Activated CD8-positive, alpha-beta T cell treated with anti-CD3 and anti-CD28 coated beads, Interleukin-2, amount 10 ng/mL, durations not matched to agents 7 days and 5 days (primary cell): ENCODE data around the gene NDRG3. TPM values are rescaled to one million over a fixed set of nuclear protein-coding genes. Genes with fewer than 3 reads are reported as not detected.
A peak's percentile ranks its signal among the peaks of the same experiment; 100 is the strongest.

Experiments
- ATAC-seq: fragments of 150-1000 bp; cut with Tn5 transposase; one replicate; pipeline ENCODE4 v1.10.0; 2021; ENCODE audit warnings: moderate library complexity
- CTCF ChIA-PET: fragments of 350-600 bp; sonication (Branson Sonifier 250); formaldehyde crosslinking; loops from one replicate; lab custom pipeline; 2021; ENCODE audit warnings: antibody characterized with exemption; lab: Charles Lee
- POLR2A ChIA-PET: fragments of 350-600 bp; sonication (Branson Sonifier 250); formaldehyde crosslinking; loops from one replicate; lab custom pipeline; 2021; ENCODE audit warnings: antibody characterized with exemption; lab: Charles Lee
- DNase-seq: peaks from one replicate; pipeline ENCODE4 v3.0.0-alpha.2; 2020
- H3K27ac Mint-ChIP-seq: one replicate; pipeline ENCODE4 v1.8.0; 2021; ENCODE audit warnings: mild to moderate bottlenecking, mixed read lengths
- H3K27me3 Mint-ChIP-seq: one replicate; pipeline ENCODE4 v1.8.0; 2021; ENCODE audit warnings: low read depth, mixed read lengths
- H3K36me3 Mint-ChIP-seq: one replicate; pipeline ENCODE4 v1.8.0; 2021; ENCODE audit warnings: low read depth, mixed read lengths
- H3K4me1 Mint-ChIP-seq: one replicate; pipeline ENCODE4 v1.8.0; 2021; ENCODE audit warnings: low read depth, mixed read lengths
- H3K4me3 Mint-ChIP-seq: one replicate; pipeline ENCODE4 v1.8.0; 2021; ENCODE audit warnings: mild to moderate bottlenecking, mixed read lengths
- H3K9me3 Mint-ChIP-seq: one replicate; pipeline ENCODE4 v1.8.0; 2022; ENCODE audit warnings: mixed read lengths; ENCODE audit not compliant: insufficient read depth
- total RNA-seq, 2 experiments: library from RNA; stranded (reverse); gene quantifications; one replicate each; pipeline ENCODE4 v1.2.3, GENCODE V29; 2021

Gene NDRG3
- total RNA-seq, 2 experiments from 2014 or later: 37.2 to 39.4 TPM

DNA sequence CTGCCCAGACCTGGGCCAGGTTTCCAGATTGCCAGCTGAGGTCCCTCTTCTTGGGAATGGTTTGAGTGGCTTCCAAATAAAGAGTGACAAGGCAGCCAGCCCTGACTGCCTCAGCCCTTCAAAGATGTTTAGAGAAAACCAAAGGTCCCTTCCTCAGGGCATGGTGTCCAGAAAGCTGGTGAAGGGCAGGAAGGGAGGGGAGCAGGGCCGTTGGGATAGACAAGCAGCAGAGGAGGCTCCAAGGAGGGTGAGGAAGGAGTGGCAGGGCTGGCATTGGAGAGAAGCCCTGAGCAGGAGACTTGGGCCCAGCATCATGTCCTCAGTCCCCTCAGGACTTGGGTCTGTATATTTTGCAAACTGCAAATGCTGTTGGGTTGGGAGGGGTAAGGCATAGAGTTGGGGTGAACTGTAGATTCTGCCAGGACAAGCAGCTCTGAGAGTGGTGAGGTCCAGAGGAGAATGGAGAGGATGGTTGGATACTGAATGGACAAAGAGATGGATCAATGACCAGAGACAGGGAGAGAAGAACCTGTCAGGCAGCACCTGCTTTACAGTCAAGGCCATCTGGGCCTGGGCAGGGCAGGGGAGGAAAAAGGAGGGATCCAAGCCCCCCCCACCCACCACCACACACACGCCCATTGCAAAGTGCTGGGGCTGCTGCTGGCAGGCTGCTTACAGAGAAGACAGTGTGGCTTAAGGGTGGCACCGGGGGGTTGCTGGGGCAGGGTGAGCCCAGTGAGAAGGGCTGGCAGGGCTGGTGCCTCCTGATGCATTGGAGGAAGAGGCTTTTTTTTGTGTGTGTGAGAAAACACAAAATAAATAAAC, 33.2 kb upstream of the NDRG3 start:
- DNase-seq (no peak), ATAC-seq (no peak)
- POLR2A ChIA-PET: interaction anchor here (1.0 kb wide), 1 partner anchor 21 kb away, joined by 3 read pairs; no protein-coding TSS in a partner anchor
- H3K36me3 Mint-ChIP-seq: no peaks in the 10 kb centered on the region
- no peak overlapping the region for H3K4me3 Mint-ChIP-seq
- no peaks in the 10 kb centered on the region for H3K9me3 Mint-ChIP-seq
- CTCF ChIA-PET: interaction anchor here (1.6 kb wide), 1 partner anchor 24 kb away, joined by 4 read pairs; no protein-coding TSS in a partner anchor
- H3K27me3 Mint-ChIP-seq: peaks cover 2% of the 10 kb centered on the region
- peaks cover 7% of the 10 kb centered on the region for H3K4me1 Mint-ChIP-seq
- no peak overlapping the region for H3K27ac Mint-ChIP-seq

DNA sequence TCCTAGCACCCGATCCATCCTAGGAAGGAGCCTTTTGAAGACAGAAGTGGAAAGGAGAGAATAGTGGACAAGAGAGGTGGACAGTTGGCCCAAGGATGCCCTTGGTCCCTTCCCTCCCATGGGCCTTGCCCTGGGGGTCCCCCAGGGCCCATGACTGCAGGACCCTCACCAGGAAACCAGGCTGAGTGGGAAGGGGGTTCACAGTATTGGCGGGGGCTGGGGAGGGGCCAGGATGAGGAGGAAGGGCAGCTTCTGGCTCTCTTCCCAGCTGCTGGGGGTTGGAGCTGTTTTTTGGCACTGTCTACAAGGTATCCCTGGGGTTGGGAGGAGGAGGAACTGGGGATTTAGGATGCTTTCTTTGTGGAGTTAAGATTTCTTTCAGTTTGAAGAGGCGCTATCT, 31.7 kb upstream of the NDRG3 start:
- Mint-ChIP-seq H3K27me3 (peaks cover 4% of the 10 kb centered on the region), H3K9me3 (no peaks in the 10 kb centered on the region), H3K4me1 (peaks cover 14% of the 10 kb centered on the region), H3K27ac (no peak overlapping the region), H3K4me3 (no peak overlapping the region), H3K36me3 (peaks cover 5% of the 10 kb centered on the region)
- POLR2A ChIA-PET: interaction anchor here (1.0 kb wide), 1 partner anchor 22 kb away, joined by 3 read pairs; no protein-coding TSS in a partner anchor
- CTCF ChIA-PET: interaction anchor here (1.6 kb wide), 1 partner anchor 23 kb away, joined by 4 read pairs; no protein-coding TSS in a partner anchor
- DNase-seq (no peak), ATAC-seq (no peak)

DNA sequence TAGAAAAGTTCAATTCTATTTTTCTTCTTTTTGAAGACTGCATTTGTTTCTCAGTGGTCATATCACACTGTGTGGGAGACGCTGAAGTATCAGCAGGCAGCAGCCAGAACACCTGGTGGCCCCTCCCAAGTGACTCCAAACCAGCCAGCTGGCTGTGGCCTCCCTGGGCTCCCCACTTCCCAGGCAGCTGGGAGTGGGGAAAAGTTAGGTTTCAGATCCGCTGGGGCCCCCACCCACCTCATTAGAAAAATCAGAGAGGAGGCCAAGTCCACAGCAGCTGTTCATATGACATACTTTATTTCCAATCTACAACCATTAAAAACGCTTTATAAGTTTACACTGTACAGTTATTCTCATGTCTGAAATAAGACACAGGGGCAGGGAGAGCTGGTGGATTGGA, 31.3 kb upstream of the NDRG3 start:
- Mint-ChIP-seq H3K4me1 (peaks cover 18% of the 10 kb centered on the region), H3K9me3 (no peaks in the 10 kb centered on the region), H3K27me3 (peaks cover 4% of the 10 kb centered on the region), H3K4me3 (no peak overlapping the region), H3K36me3 (peaks cover 5% of the 10 kb centered on the region), H3K27ac (no peak overlapping the region)
- no peak for DNase-seq
- no peak for ATAC-seq
- POLR2A ChIA-PET: no interaction called here
- CTCF ChIA-PET: interaction anchor here (0.7 to 1.6 kb wide), 2 partner anchors 22 to 59 kb away, joined by 4 read pairs; no protein-coding TSS in a partner anchor

DNA sequence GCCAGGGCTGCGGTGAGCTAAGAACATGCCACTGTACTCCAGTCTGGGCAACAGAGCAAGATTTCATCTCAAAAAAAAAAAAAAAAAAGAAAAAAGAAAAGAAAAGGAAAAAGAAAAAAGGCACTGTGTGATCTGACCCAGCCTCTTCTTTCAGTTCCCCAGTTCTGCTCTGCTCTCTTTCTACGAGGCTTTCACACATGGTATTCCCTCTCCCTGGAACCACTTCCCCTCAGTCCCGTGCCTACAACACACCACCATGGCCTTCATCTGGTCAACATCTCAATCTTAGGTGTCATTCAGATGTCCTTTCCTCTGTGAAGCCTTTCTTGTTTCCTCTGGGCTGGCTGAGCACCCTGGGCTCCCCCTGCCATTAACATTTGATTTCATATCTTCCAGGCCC, 29.9 kb upstream of the NDRG3 start:
- H3K27me3 Mint-ChIP-seq: peaks cover 4% of the 10 kb centered on the region
- no peak overlapping the region for H3K27ac Mint-ChIP-seq
- H3K36me3 Mint-ChIP-seq: peaks cover 10% of the 10 kb centered on the region
- CTCF ChIA-PET: no interaction called here
- H3K9me3 Mint-ChIP-seq: no peaks in the 10 kb centered on the region
- H3K4me3 Mint-ChIP-seq: no peak overlapping the region
- peaks cover 31% of the 10 kb centered on the region for H3K4me1 Mint-ChIP-seq
- DNase-seq (no peak), ATAC-seq (no peak)
- POLR2A ChIA-PET: interaction anchor here (0.6 kb wide), 1 partner anchor 21 kb away, joined by 4 read pairs; no protein-coding TSS in a partner anchor

DNA sequence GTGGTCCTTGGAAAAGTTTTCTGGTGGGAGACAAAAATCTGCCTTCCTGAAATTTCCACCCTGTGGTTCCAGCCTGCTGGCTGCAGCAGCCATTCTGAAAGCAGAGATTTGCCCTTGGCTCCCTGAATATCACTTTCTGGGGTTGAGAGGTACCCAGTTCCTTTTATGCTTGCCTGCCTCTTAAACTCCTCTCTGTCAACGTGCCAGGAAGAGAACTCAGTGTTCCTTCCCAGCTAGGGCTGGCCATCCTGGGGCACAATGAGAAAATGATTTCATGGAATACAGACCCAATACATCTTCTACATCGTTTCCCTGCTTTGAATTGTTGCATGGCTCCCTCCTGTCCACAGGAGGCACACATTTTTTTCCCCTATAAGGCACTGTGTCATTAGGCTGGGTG, 29.3 kb upstream of the NDRG3 start:
- CTCF ChIA-PET: interaction anchor here (0.9 to 3.1 kb wide), 7 partner anchors 11 to 170 kb away, joined by 4 to 16 read pairs (median 7); partner anchors contain the start of gene NDRG3
- POLR2A ChIA-PET: interaction anchor here (0.7 kb wide), 1 partner anchor 33 kb away, joined by 3 read pairs; no protein-coding TSS in a partner anchor
- peaks cover 14% of the 10 kb centered on the region for H3K36me3 Mint-ChIP-seq
- DNase-seq (no peak), ATAC-seq (no peak)
- peaks cover 4% of the 10 kb centered on the region for H3K27me3 Mint-ChIP-seq
- H3K4me3 Mint-ChIP-seq: peak overlapping the region; percentile 94
- H3K4me1 Mint-ChIP-seq: peaks cover 35% of the 10 kb centered on the region
- H3K9me3 Mint-ChIP-seq: no peaks in the 10 kb centered on the region
- H3K27ac Mint-ChIP-seq: peak overlapping the region; percentile 48

DNA sequence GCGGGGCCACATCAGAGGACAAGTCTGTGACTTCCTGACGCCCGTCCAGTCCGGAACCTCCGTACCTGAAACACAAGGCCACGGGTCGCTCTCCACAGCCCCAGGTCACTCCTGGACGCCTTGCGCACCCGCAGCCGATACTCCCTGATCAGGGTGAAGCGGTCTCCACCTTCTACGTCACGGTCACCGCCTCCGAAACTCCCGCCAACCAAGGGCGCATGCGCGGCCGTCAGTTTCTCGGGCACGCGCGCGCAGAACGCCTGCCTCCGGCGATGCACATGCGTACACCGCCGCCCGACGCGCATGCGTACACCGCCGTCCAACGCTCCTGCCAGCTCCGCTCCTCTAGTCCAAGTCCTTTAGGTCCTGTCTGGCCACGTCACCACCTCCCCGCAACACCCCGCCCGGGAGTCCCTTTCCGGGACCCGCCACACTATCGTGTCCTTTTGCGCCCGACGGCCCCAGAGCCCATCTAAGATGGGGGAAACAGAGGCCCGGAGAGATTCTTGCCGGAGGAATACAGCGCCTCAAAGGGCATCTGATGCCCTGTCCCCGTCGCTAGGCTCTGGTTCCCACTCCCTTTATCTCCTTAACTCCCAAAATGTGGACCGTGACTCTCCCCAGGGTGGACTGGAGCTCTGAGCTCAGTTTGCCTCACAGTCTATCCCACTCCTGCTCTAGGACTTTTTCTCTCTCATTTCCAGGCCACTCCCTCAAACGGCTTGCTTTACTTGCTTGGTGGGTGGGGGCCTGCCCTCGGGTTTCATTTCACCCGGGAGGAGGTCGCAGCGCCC, 27.9 kb upstream of the NDRG3 start, which contains the start of gene DSN1:
Gene DSN1 (minus strand): TSS at position 167 of the 794 bp plus-strand sequence. CDS start 2,305 bp downstream, outside the sequence.
- ChIA-PET POLR2A (interaction anchor here (0.7 to 1.2 kb wide), 7 partner anchors 18 to 405 kb away, joined by 3 to 4 read pairs (median 3); partner anchors contain the start of genes MROH8 and RPN2), CTCF (interaction anchor here (0.6 to 3.1 kb wide), 43 partner anchors 11 to 818 kb away, joined by 3 to 16 read pairs (median 5); partner anchors contain the start of genes NDRG3, RAB5IF and SLA2)
- Mint-ChIP-seq H3K36me3 (peaks cover 18% of the 10 kb centered on the region), H3K27me3 (peaks cover 2% of the 10 kb centered on the region), H3K27ac (peak within 1 kb of the TSS; percentile 96), H3K4me1 (peaks cover 41% of the 10 kb centered on the region), H3K9me3 (no peaks in the 10 kb centered on the region), H3K4me3 (peak within 1 kb of the TSS; percentile 94)
- DNase-seq (peak; percentile 98), ATAC-seq (peak; percentile 94)

DNA sequence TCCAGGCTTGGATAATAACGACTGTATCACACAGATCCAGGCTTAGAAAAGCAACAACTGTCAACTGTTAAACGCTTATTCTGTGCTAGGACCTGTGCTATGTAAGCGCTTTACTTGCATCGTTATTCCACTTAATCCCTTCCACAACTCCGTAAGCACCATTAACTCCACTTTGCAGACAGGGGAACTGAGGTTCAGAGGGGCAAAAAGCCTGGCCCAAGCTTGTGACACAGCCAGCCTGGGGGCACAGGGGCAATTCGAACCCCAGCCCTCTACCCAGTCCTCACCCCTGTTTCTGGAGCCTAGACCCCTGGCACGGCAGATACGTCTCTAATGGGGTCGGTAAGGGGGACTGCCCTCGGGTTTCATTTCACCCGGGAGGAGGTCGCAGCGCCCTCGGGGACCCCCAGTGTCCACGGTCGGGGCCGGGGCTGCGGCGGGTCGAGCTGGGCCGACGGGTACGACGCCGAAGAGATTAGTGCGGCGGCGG, 27.3 kb upstream of the NDRG3 start:
- H3K4me3 Mint-ChIP-seq: peak overlapping the region; percentile 94
- no peaks in the 10 kb centered on the region for H3K9me3 Mint-ChIP-seq
- POLR2A ChIA-PET: interaction anchor here (0.8 to 1.2 kb wide), 4 partner anchors 54 to 406 kb away, joined by 3 to 4 read pairs (median 3); partner anchors contain the start of genes MROH8 and RPN2
- H3K36me3 Mint-ChIP-seq: peaks cover 18% of the 10 kb centered on the region
- CTCF ChIA-PET: interaction anchor here (0.7 to 3.1 kb wide), 34 partner anchors 13 to 348 kb away, joined by 3 to 16 read pairs (median 6); partner anchors contain the start of genes NDRG3, RAB5IF and SLA2
- H3K27me3 Mint-ChIP-seq: peaks cover 2% of the 10 kb centered on the region
- no peak for DNase-seq
- no peak for ATAC-seq
- H3K4me1 Mint-ChIP-seq: peaks cover 41% of the 10 kb centered on the region
- H3K27ac Mint-ChIP-seq: peak overlapping the region; percentile 96

DNA sequence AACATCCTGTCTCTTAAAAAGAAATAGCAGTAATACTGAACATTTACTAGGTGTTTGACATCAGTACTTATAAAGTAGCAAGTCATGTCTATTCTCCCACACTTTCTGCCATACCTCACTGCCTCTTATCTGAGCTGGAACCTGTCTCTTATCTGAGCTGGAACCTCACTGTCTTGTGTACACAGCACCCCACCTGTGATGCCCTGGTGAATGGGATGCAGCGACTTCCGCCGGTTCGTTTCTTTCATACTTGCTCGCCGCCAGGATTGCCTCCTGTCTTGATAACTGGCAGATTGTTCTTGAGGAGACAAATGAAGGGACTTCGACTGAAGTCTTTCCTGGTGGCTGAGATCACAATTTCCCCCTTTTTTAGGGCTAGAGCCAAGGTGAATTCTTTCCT, 24.8 kb upstream of the NDRG3 start:
- Mint-ChIP-seq H3K4me3 (no peak overlapping the region), H3K9me3 (no peaks in the 10 kb centered on the region), H3K4me1 (peaks cover 41% of the 10 kb centered on the region), H3K36me3 (peaks cover 22% of the 10 kb centered on the region), H3K27me3 (peaks cover 2% of the 10 kb centered on the region), H3K27ac (peak overlapping the region; percentile 19)
- ATAC-seq: no peak
- ChIA-PET POLR2A (interaction anchor here (0.6 kb wide), 1 partner anchor 19 kb away, joined by 3 read pairs; no protein-coding TSS in a partner anchor), CTCF (interaction anchor here (1.2 to 2.2 kb wide), 3 partner anchors 38 to 93 kb away, joined by 3 to 6 read pairs (median 3); a partner anchor contains a TSS)
- no peak for DNase-seq

DNA sequence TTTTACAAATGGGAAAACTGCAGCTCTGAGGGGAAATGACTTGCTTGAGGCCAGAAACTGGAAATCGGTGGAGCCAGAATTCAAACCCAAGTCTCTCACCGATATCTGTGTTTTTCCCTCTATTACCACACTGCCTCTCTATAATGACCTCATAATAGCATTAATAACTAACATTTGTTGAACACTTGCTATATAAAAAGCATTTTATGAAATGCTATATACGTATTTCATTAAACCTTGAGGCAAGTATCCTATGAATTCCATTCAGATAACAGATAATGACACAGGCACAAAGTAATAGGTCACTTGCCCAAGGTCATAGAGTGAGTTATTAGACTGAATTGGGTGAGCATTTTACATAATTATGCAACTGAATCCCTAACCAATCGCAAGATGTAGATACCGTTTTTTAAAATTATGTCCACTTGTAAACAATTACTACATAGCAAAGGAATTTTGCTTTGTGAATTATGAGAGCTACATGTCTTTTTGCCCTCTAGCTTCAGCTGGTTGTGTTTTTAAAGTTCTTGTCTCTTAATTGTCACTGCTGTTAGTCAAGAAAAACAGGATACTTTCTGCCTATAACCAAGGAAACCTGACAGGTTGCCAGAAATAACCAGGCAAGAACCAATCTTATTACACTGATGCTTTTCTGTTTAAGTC, 23.0 kb upstream of the NDRG3 start:
- ATAC-seq: no peak
- H3K9me3 Mint-ChIP-seq: no peaks in the 10 kb centered on the region
- POLR2A ChIA-PET: interaction anchor here (1.0 kb wide), 1 partner anchor 173 kb away, joined by 3 read pairs; no protein-coding TSS in a partner anchor

DNA sequence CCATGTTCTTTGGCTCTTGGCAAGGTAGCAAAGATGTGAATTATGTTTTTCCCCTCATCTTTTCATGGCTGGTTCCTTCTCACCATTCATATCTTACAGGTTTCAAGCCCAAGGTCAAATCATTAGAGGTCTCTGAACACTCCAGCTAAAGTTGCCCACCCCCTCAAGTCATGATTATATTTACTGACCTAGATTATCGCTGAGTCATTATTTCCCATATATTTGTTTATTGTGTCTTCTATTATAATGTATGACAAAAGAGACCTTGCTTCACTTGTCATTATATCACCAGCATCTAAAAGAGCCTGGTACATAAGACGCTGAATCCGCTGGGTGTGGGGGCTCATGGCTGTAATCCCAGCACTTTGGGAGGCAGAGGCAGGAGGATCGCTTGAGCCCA, 15.2 kb upstream of the NDRG3 start:
- H3K4me1 Mint-ChIP-seq: peaks cover 16% of the 10 kb centered on the region
- no peak for DNase-seq
- POLR2A ChIA-PET: no interaction called here
- H3K27me3 Mint-ChIP-seq: no peaks in the 10 kb centered on the region
- H3K9me3 Mint-ChIP-seq: no peaks in the 10 kb centered on the region
- H3K4me3 Mint-ChIP-seq: no peak overlapping the region
- CTCF ChIA-PET: no interaction called here
- no peak for ATAC-seq
- peak overlapping the region; percentile 44 for H3K27ac Mint-ChIP-seq
- H3K36me3 Mint-ChIP-seq: peaks cover 41% of the 10 kb centered on the region

More for the DNA sequence above, 23.0 kb upstream of the NDRG3 start:
- Mint-ChIP-seq H3K36me3 (peaks cover 27% of the 10 kb centered on the region), H3K4me1 (peaks cover 34% of the 10 kb centered on the region), H3K27me3 (peaks cover 2% of the 10 kb centered on the region), H3K27ac (no peak overlapping the region), H3K4me3 (no peak overlapping the region)
- DNase-seq: no peak
- CTCF ChIA-PET: interaction anchor here (1.1 to 1.5 kb wide), 2 partner anchors 14 to 815 kb away, joined by 3 to 6 read pairs; no protein-coding TSS in a partner anchor
